A549 (cell line): Measurements from ENCODE around the gene SKOR2. TPM values are rescaled to one million over a fixed set of nuclear protein-coding genes. Genes with fewer than 3 reads are reported as not detected.
A peak's percentile ranks its signal among the peaks of the same experiment; 100 is the strongest.

Experiments
- ATAC-seq, 2 experiments: fragments of 200-7000 bp in 1 of 2; fragments of >200 bp in 1 of 2; cut with Nextera tagmentation in 1 of 2; cut with Tn5 transposase in 1 of 2; 3 replicates each; pipeline versions ENCODE4 v1.8.0 to v1.9.1; 2018 to 2020; ENCODE audit warnings: mild to moderate bottlenecking in 1 of 2, moderate library complexity in 1 of 2
- CTCF ChIA-PET: fragments of 300-600 bp; sonication (Branson Sonifier 250); formaldehyde crosslinking; extraction: SDS; loops from one replicate; lab custom pipeline; 2021; ENCODE audit warnings: antibody characterized with exemption, inconsistent platforms; lab: Yijun Ruan, JAX
- POLR2A ChIA-PET: fragments of 350-600 bp; formaldehyde crosslinking; extraction: SDS; loops from one replicate; lab custom pipeline; 2021; ENCODE audit warnings: antibody characterized with exemption, inconsistent platforms; lab: Yijun Ruan, JAX
- DNase-seq, 2 experiments: peaks; one replicate each; pipeline versions ENCODE4 v3.0.0 to v3.0.0-alpha.2; 2011 to 2016; ENCODE audit warnings: low read depth in 1 of 2, low spot score in 1 of 2
- FAIRE-seq: peaks from 2 replicates; lab custom pipeline; 2011; peaks lifted over from hg19 to GRCh38; lab: Jason Lieb, UNC
- H3K27ac ChIP-seq, 2 experiments: fragments of >200 bp; sonication (Bioruptor Twin); formaldehyde crosslinking; 3 replicates each; pipeline ENCODE4 v1.5.1; 2016 to 2017
- H3K4me1 ChIP-seq: fragments of >200 bp; sonication (Bioruptor Twin); formaldehyde crosslinking; 3 replicates; pipeline ENCODE4 v1.6.1; 2016
- H3K4me2 ChIP-seq: fragments of >200 bp; sonication (Bioruptor Twin); formaldehyde crosslinking; 3 replicates; pipeline ENCODE4 v1.6.1; 2016
- H3K4me3 ChIP-seq: fragments of >200 bp; sonication (Bioruptor Twin); formaldehyde crosslinking; 3 replicates; pipeline ENCODE4 v1.5.1; 2016
- H3K9me3 ChIP-seq: fragments of >200 bp; sonication (Bioruptor Twin); formaldehyde crosslinking; 3 replicates; pipeline ENCODE4 v1.6.1; 2016
- ATOH8 ChIP-seq: fragments of 250-450 bp; sonication (Bioruptor Pico); IDR thresholded peaks from 2 replicates; pipeline ENCODE4 v1.5.0; 2020; ENCODE audit warnings: low read depth, mild to moderate bottlenecking, moderate library complexity
- CHD2 ChIP-seq: fragments of 150-350 bp; IDR thresholded peaks from 2 replicates; pipeline ENCODE4 v1.6.1; 2014; ENCODE audit warnings: low read length; ENCODE audit not compliant: partially characterized antibody
- CTCF ChIP-seq: fragments of >200 bp; sonication (Bioruptor Twin); formaldehyde crosslinking; IDR thresholded peaks from 3 replicates; pipeline ENCODE4 v1.5.1; 2016
- E2F6 ChIP-seq: IDR thresholded peaks from 2 replicates; pipeline ENCODE4 v1.6.1; 2012; ENCODE audit warnings: low read depth, borderline replicate concordance
- EHMT2 ChIP-seq: fragments of 200-600 bp; sonication (generic); IDR thresholded peaks from 2 replicates; pipeline ENCODE4 v1.6.1; 2016; ENCODE audit warnings: antibody characterized with exemption, low read depth, mild to moderate bottlenecking, moderate library complexity
- ELK1 ChIP-seq: fragments of 150-350 bp; IDR thresholded peaks from 2 replicates; pipeline ENCODE4 v1.6.1; 2014; ENCODE audit warnings: low read depth, mild to moderate bottlenecking, low read length
- ESRRA ChIP-seq: fragments of 150-350 bp; IDR thresholded peaks from 2 replicates; pipeline ENCODE4 v1.6.1; 2014; ENCODE audit warnings: mild to moderate bottlenecking, low read length, borderline replicate concordance
- FOSB ChIP-seq: fragments of 250-450 bp; sonication (Bioruptor Pico); IDR thresholded peaks from 2 replicates; pipeline ENCODE4 v1.5.0; 2020; ENCODE audit warnings: mild to moderate bottlenecking, moderate library complexity
- GATA3 ChIP-seq: IDR thresholded peaks from 2 replicates; pipeline ENCODE4 v1.6.1; 2012; ENCODE audit warnings: borderline replicate concordance
- HES2 ChIP-seq: fragments of >200 bp; sonication (Bioruptor Twin); formaldehyde crosslinking; IDR thresholded peaks from 2 replicates; pipeline ENCODE4 v1.6.1; 2016
- HMGXB4 ChIP-seq: fragments of 250-450 bp; sonication (Bioruptor Pico); IDR thresholded peaks from 2 replicates; pipeline ENCODE4 v1.5.0; 2021; ENCODE audit warnings: mild to moderate bottlenecking, moderate library complexity, borderline replicate concordance
- JUN ChIP-seq, 2 experiments: fragments of >200 bp; sonication (Bioruptor Twin); formaldehyde crosslinking; IDR thresholded peaks; 2 replicates in 1 of 2; 3 replicates in 1 of 2; pipeline ENCODE4 v1.6.1; 2016 to 2017
- KDM5A ChIP-seq: fragments of 200-600 bp; sonication (generic); IDR thresholded peaks from 2 replicates; pipeline ENCODE4 v1.6.1; 2016; ENCODE audit warnings: antibody characterized with exemption, mild to moderate bottlenecking
- MAFK ChIP-seq: fragments of 450-650 bp; IDR thresholded peaks from 2 replicates; pipeline ENCODE4 v1.6.1; 2014; ENCODE audit not compliant: partially characterized antibody
- MAX ChIP-seq: IDR thresholded peaks from 2 replicates; pipeline ENCODE4 v1.6.1; 2012
- MYC ChIP-seq: IDR thresholded peaks from 2 replicates; pipeline ENCODE4 v1.6.1; 2012; ENCODE audit warnings: mild to moderate bottlenecking, inconsistent platforms, low read length, improper control_type of control experiment, borderline replicate concordance
- NR3C1 ChIP-seq: fragments of >200 bp; sonication (Bioruptor Twin); formaldehyde crosslinking; IDR thresholded peaks from 3 replicates; pipeline ENCODE4 v1.6.1; 2017
- PBX3 ChIP-seq: IDR thresholded peaks from 2 replicates; pipeline ENCODE4 v1.6.1; 2012
- PHF8 ChIP-seq: fragments of 200-600 bp; sonication (generic); IDR thresholded peaks from 2 replicates; pipeline ENCODE4 v1.6.1; 2016; ENCODE audit warnings: low read depth, mild to moderate bottlenecking, antibody characterized with exemption, moderate library complexity, borderline replicate concordance
- POLR2A ChIP-seq: IDR thresholded peaks from 2 replicates; pipeline ENCODE4 v1.6.1; 2012; ENCODE audit warnings: mild to moderate bottlenecking, low read length
- POLR2AphosphoS2 ChIP-seq: conservative IDR thresholded peaks from 2 replicates; pipeline ENCODE4 v1.6.1; 2012; ENCODE audit warnings: low read length, improper control_type of control experiment, inconsistent platforms
- REST ChIP-seq: fragments of 200-600 bp; sonication (generic); IDR thresholded peaks from 2 replicates; pipeline ENCODE4 v1.6.1; 2016; ENCODE audit warnings: antibody characterized with exemption, mild to moderate bottlenecking, moderate library complexity
- SREBF2 ChIP-seq: fragments of 450-650 bp; IDR thresholded peaks from 2 replicates; pipeline ENCODE4 v1.6.1; 2014; ENCODE audit warnings: mild to moderate bottlenecking, moderate library complexity
- TP53 ChIP-seq: fragments of 250-450 bp; sonication (Bioruptor Pico); IDR thresholded peaks from 2 replicates; pipeline ENCODE4 v1.5.0; 2021; ENCODE audit warnings: mild to moderate bottlenecking, moderate library complexity
- ZFP36 ChIP-seq: fragments of 450-650 bp; IDR thresholded peaks from 2 replicates; pipeline ENCODE4 v1.6.1; 2014; ENCODE audit warnings: borderline replicate concordance; ENCODE audit not compliant: partially characterized antibody
- ZSCAN20 ChIP-seq: fragments of 250-450 bp; sonication (Bioruptor Pico); IDR thresholded peaks from 2 replicates; pipeline ENCODE4 v1.8.0; 2022; ENCODE audit warnings: mild to moderate bottlenecking, moderate library complexity
- WGBS: methylation state at CpG from one replicate; pipeline ENCODE4 v1.1.6; 2017; ENCODE audit errors: missing lambda C conversion rate; 5-methylcytosine and 5-hydroxymethylcytosine counted together
- polyA plus RNA-seq, 4 experiments: library from polyadenylated mRNA; depleted of rRNA in 3 of 4; stranded (reverse); fragments of >200 nt; fragmentation: RNase III in 1 of 4; extraction: RNeasy Plus Mini Kit Qiagen cat#74134 plus additional on column Dnase treatment in 1 of 4; gene quantifications; 2 replicates in 3 of 4; 3 replicates in 1 of 4; pipeline ENCODE4 v1.2.3, GENCODE V29; 2011 to 2017

Gene SKOR2
- polyA plus RNA-seq, 2 of the 4 experiments (the other 2 are of a cell fraction): not detected

- 2% methylated on average over 21 of the region's 48 CpGs for WGBS
- FAIRE-seq (no peak), ATAC-seq (peak; percentile 95 to 96), DNase-seq (peak; percentile 69 to 92)
- POLR2A ChIA-PET: no interaction called here
- H3K4me3 ChIP-seq: peak within 1 kb of the TSS; percentile 87
- no peaks in the 10 kb centered on the region for H3K9me3 ChIP-seq
- peak; percentile 74 for TF ChIP-seq MAX
- TF ChIP-seq CTCF: no peak
- no peak for TF ChIP-seq MAFK
- peak in 1 of 2 experiments; percentile 52; a peak in 1 of 5 replicates for TF ChIP-seq JUN (IDR thresholded peaks at IDR 0.05)
- TF ChIP-seq POLR2AphosphoS2: no peak
- TF ChIP-seq POLR2A: peak; percentile 62
- no peak for TF ChIP-seq ZSCAN20 (CRISPR knock-in tag)
- no peak for TF ChIP-seq ELK1
- TF ChIP-seq EHMT2: no peak
- TF ChIP-seq PBX3: no peak
- no peak for TF ChIP-seq FOSB (CRISPR knock-in tag)
- TF ChIP-seq ATOH8: no peak
- TF ChIP-seq ZFP36: no peak
- TF ChIP-seq GATA3: no peak
- TF ChIP-seq CHD2: no peak
- no peak for TF ChIP-seq SREBF2
- 0 out of 2 replicates have a peak, but pooled peaks have one; percentile 18 for TF ChIP-seq HMGXB4 (CRISPR knock-in tag)
- no peak for TF ChIP-seq MYC
- TF ChIP-seq REST: no peak
- no peak for TF ChIP-seq NR3C1
- no peak for TF ChIP-seq HES2
- no peak for TF ChIP-seq TP53 (CRISPR knock-in tag)
- TF ChIP-seq PHF8: peak; percentile 86
- no peak for TF ChIP-seq KDM5A
- TF ChIP-seq E2F6: peak; percentile 73; the same call in 1 of the 2 replicates
- no peak for TF ChIP-seq ESRRA
- TF ChIP-seq, all 56 proteins: peak for 6
- Histone ChIP-seq H3K27ac (peak within 1 kb of the TSS; percentile 91 to 98), H3K4me2 (peak within 1 kb of the TSS; percentile 91), H3K4me1 (peaks cover 10% of the 10 kb centered on the region)
- CTCF ChIA-PET: no interaction called here
These were observed 75.4 kb downstream of the SKOR2 start, which contains the start of gene IER3IP1 for GRCh38 chr18:47175898-47176575. Gene IER3IP1 (minus strand): TSS chr18:47176364. CDS start chr18:47176277, 87 bp downstream.
